GM19193 (cell line): ENCODE results near the gene SKA1.

Experiments used
- POLR2A ChIP-seq: IDR thresholded peaks from 4 replicates; pipeline ENCODE4 v1.6.1; 2011; ENCODE audit not compliant: insufficient read depth, insufficient read length; ENCODE audit errors: extremely low read depth

SKA1 gene, protein sequence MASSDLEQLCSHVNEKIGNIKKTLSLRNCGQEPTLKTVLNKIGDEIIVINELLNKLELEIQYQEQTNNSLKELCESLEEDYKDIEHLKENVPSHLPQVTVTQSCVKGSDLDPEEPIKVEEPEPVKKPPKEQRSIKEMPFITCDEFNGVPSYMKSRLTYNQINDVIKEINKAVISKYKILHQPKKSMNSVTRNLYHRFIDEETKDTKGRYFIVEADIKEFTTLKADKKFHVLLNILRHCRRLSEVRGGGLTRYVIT

DNA sequence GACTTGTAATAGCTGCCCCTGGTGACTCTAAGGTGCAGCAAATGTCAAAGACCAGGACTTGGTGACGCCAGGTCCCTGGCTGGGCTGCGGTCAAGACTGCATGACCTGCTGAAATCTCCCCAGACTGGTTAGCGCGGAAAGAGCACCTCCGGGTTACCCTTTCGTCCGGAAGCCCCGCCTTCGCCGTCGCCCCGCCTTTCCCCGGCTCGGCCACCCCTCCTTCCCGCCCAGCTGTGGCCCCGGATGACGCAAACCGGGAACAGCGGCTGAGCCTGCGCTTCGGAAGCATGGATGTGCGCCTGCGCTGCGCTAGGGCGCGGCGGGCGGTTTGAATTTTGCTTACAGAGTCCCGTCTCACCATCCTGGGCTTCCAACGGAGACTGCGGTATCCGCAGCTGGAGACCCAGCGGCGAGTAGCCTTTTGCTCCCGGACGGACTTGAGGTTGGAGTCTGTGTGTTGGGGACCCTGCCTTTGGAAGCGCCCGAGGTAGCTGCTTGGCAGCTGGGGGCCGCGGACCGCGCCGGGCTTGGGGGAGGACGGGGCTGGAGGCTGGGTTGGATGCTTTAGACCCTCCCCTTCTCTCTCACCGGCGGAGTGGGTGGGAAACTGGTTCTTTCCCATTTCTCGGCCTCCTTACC lies at the start of gene SKA1:
Gene SKA1 (plus strand): TSS at position 294 of the 639 bp plus-strand sequence. CDS start 785 bp downstream, outside the sequence.
- TF ChIP-seq POLR2A = peak; percentile 86

GRCh38 chr18:50327983-50328382 lies 46.9 kb upstream of the SKA1 start:
- TF ChIP-seq POLR2A = no peak

DNA sequence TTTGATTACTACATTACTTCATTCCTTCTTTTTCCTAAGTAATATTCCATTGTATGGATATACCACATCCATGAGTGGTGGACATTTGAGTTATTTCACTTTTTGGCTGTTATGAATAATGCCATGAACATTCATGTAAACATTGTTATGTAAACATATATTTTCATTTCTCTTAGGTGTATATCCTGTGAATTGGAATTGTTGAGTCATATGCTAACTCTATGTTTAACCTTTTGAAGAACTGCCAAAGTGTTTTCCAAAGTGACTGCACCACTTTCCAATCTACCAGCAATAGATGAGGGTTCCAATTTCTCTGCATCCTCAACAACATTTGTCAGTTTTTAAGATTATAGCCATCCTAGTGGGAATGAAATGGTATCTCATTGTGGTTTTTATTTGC lies 44.7 kb upstream of the SKA1 start:
- no peak for TF ChIP-seq POLR2A

DNA sequence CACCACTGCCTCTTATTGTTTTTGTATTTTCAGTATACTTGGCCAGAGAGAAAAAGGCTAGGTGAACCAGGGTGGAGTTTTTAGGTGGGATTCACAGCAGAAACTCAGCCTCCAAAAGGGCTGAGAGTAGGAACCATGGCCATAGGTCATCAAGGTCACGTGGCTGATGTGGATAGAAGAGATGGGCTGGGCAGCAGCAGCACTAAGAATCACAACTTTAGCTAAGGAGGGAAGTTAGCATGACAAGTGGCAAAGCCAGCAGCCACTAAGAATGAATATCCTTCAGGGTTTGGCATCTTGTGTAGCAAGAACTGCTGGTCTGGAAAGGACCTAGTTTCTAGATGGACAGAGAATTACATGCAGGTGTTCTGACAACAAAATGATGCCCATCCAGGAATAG lies 43.2 kb upstream of the SKA1 start:
- TF ChIP-seq POLR2A = no peak

- no peak for TF ChIP-seq POLR2A
Observed at GRCh38 chr18:50334546-50335152, 40.2 kb upstream of the SKA1 start.

- TF ChIP-seq POLR2A = no peak
Observed at GRCh38 chr18:50338122-50338521, 36.7 kb upstream of the SKA1 start.

GRCh38 chr18:50338715-50339114 lies 36.1 kb upstream of the SKA1 start:
- TF ChIP-seq POLR2A = no peak

DNA sequence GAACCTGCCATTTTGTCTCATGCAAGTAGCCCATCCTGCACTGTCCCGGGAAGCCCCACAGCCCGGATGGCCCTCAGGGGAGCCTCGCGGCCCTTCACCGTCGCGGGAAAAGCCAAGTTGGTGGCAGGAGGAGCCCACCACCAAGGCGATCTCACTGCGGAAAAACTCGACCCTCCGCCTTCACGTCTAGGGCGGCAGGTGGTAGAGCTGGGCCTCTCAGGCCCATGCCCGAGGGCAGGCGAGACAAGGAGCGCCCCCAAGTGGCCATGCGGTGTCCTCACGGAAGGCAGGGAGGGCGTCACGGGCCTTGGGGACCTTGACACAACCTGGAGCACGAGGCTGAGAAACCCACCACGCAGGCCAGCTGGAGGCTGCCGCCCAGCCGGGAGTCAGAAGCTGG lies 34.8 kb upstream of the SKA1 start:
- no peak for TF ChIP-seq POLR2A

DNA sequence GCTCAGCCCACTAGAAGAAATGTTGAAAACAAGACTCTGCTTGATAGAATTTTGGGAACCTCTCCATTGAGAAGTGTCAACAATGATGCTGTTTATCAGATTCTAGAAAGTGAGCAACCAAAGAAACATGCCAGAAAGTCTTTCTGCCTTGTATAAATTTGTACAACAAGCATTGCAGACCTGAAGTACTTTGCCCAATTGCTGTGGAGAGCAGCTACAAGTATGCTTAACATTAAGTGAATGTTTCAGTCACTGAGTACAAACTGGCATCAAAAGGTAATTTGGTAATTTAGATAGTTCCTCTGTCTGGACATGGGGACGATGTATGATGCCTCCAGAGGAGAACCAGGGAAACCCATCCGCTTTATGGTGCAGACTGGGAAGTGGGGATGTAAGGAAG lies 33.4 kb upstream of the SKA1 start:
- no peak for TF ChIP-seq POLR2A

- no peak for TF ChIP-seq POLR2A
Observed at GRCh38 chr18:50350699-50351098, 24.1 kb upstream of the SKA1 start.

GRCh38 chr18:50356036-50356945 lies 18.6 kb upstream of the SKA1 start:
- TF ChIP-seq POLR2A = no peak

GRCh38 chr18:50358844-50359243 lies 16.0 kb upstream of the SKA1 start:
- TF ChIP-seq POLR2A = no peak

- no peak for TF ChIP-seq POLR2A
Observed at GRCh38 chr18:50359806-50360205, 15.0 kb upstream of the SKA1 start.

DNA sequence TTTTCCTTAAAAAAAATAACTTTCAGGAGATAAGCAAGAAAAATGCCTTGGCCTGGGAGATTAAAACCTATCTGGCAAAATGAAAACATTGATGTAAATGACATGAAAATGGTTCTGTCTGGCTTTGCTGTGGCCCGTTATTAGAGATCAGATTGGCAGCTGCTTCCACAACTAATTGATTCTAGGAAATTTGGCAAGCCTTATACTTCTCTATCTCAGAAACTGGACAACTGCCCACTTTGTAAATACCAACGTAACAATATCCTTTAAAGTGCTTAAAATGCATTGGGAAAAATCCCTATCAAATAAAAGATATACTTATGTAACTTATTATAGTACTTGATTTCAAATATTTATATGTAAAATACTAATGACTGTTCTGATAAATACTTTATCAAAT lies 14.2 kb upstream of the SKA1 start:
- no peak for TF ChIP-seq POLR2A

DNA sequence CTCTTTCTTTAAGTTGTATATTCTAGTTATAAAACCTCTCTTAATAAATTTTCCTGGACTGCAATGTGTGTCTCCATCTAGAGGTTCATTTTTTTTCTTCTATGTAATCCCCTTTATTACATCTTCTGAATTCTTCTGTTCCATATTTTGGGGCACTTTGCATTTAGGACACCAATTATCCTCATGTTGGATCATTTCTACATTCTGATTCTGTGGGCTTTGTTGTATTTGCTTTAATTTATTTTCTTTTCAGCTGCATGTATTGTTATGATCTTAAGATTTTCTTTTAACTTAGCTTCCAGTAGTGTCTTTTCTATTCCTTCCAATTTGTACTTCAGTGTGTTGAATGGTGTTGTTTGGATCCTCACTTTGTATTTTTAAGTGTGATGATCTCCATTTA lies 5.2 kb upstream of the SKA1 start:
- no peak for TF ChIP-seq POLR2A
